ENCODE results near the gene DAB2.
"Not testable (repeated sequence)": the region's sequence is repeated elsewhere in the genome, so short reads cannot be mapped to it uniquely, and the experiment has no call there.

The DAB2 gene

GRCh38 chr5:39417979-39418378, 6.8 kb downstream of the DAB2 start:
- no peak for DNase-seq

- DNase-seq: no peak
Observed at GRCh38 chr5:39415201-39415600, 9.6 kb downstream of the DAB2 start.

GRCh38 chr5:39414426-39414825, 10.4 kb downstream of the DAB2 start:
- DNase-seq: no peak

- no peak for DNase-seq
Observed at GRCh38 chr5:39413771-39414170, 11.0 kb downstream of the DAB2 start.

- no peak for DNase-seq
Observed at GRCh38 chr5:39412721-39413394, 11.9 kb downstream of the DAB2 start.

GRCh38 chr5:39411985-39412384, 12.8 kb downstream of the DAB2 start:
- no peak for DNase-seq

- DNase-seq: no peak
Observed at GRCh38 chr5:39411061-39411460, 13.7 kb downstream of the DAB2 start.

- no peak for DNase-seq
Observed at GRCh38 chr5:39409033-39409432, 15.7 kb downstream of the DAB2 start.

- DNase-seq: no peak
Observed at GRCh38 chr5:39405083-39405843, 19.5 kb downstream of the DAB2 start.

GRCh38 chr5:39403761-39404160, 21.0 kb downstream of the DAB2 start:
- DNase-seq: not testable (repeated sequence)

- not testable (repeated sequence) for DNase-seq
Observed at GRCh38 chr5:39402140-39402539, 22.6 kb downstream of the DAB2 start.

- no peak for DNase-seq
Observed at GRCh38 chr5:39400713-39401578, 23.8 kb downstream of the DAB2 start.

GRCh38 chr5:39399135-39400036, 25.4 kb downstream of the DAB2 start:
- DNase-seq: no peak

- DNase-seq: no peak
Observed at GRCh38 chr5:39396843-39397242, 27.9 kb downstream of the DAB2 start.

GRCh38 chr5:39395521-39395920, 29.3 kb downstream of the DAB2 start:
- no peak for DNase-seq

GRCh38 chr5:39394946-39395345, 29.8 kb downstream of the DAB2 start:
- no peak for DNase-seq

- DNase-seq: no peak
Observed at GRCh38 chr5:39390945-39391344, 33.8 kb downstream of the DAB2 start.

- DNase-seq: no peak
Observed at GRCh38 chr5:39387293-39387692, 37.5 kb downstream of the DAB2 start.

- no peak for DNase-seq
Observed at GRCh38 chr5:39384271-39384670, 40.5 kb downstream of the DAB2 start.

GRCh38 chr5:39381376-39381775, 43.4 kb downstream of the DAB2 start:
- no peak for DNase-seq

- no peak for DNase-seq
Observed at GRCh38 chr5:39379693-39380092, 45.1 kb downstream of the DAB2 start.

- no peak for DNase-seq
Observed at GRCh38 chr5:39377613-39378012, 47.2 kb downstream of the DAB2 start.
